Peyer's patch (tissue), 4 donors: ENCODE measurements around the gene CCDC154. TPM values are rescaled to one million over a fixed set of nuclear protein-coding genes. Genes with fewer than 3 reads are reported as not detected.
"Not testable (repeated sequence)": the region's sequence is repeated elsewhere in the genome, so short reads cannot be mapped to it uniquely, and the experiment has no call there.

Source experiments
- DNase-seq, 3 donors: peaks; one replicate each; pipeline ENCODE4 v3.0.0-alpha.2; 2017 to 2019
- H3K27ac ChIP-seq, 4 donors: fragments of 200-600 bp; sonication (generic); one replicate each; pipeline ENCODE4 v1.5.1; 2016 to 2019
- H3K27me3 ChIP-seq, 2 donors: fragments of 200-600 bp; sonication (generic); one replicate each; pipeline ENCODE4 v1.5.1; 2019
- H3K36me3 ChIP-seq, 3 donors: fragments of 200-600 bp; sonication (generic); one replicate each; pipeline ENCODE4 v1.5.1; 2016 to 2019
- H3K4me1 ChIP-seq, 4 donors: fragments of 200-600 bp; sonication (generic); one replicate each; pipeline ENCODE4 v1.5.1; 2016 to 2019
- H3K4me3 ChIP-seq, 4 donors: fragments of 200-600 bp; sonication (generic); 1 replicate in 3 of 4; 2 replicates in 1 of 4; pipeline ENCODE4 v1.5.1; 2016 to 2019; ENCODE audit warnings: mild to moderate bottlenecking in 1 of 4
- H3K9me3 ChIP-seq, 4 donors: fragments of 200-600 bp; sonication (generic); one replicate each; pipeline ENCODE4 v1.5.1; 2016 to 2019; ENCODE audit warnings: mild to moderate bottlenecking in 1 of 4
- POLR2A ChIP-seq, 2 donors: fragments of 450-650 bp; IDR thresholded peaks; one replicate each; pipeline ENCODE4 v1.5.1; 2017; ENCODE audit warnings: antibody characterized with exemption in 2 of 2, mild to moderate bottlenecking in 2 of 2, moderate library complexity in 2 of 2
- total RNA-seq, 4 donors: library from RNA; depleted of rRNA; stranded (reverse); fragments of >200 nt; gene quantifications; one replicate each; pipeline ENCODE4 v1.1.0, GENCODE V29; 2016
- TF ChIP-seq, protein P1 (sequence below), 6 experiments: fragments of 450-650 bp in 4 of 6; fragments of 200-600 bp in 2 of 6; sonication (generic) in 1 of 6; IDR thresholded peaks; one replicate each; pipeline ENCODE4 v1.5.1; 2017 to 2019; ENCODE audit warnings: antibody characterized with exemption in 6 of 6, mild to moderate bottlenecking in 3 of 6, moderate library complexity in 1 of 6

Gene CCDC154
- total RNA-seq, 4 donors from 2014 or later: 0.47 to 23.1 (median 0.73) TPM

DNA sequence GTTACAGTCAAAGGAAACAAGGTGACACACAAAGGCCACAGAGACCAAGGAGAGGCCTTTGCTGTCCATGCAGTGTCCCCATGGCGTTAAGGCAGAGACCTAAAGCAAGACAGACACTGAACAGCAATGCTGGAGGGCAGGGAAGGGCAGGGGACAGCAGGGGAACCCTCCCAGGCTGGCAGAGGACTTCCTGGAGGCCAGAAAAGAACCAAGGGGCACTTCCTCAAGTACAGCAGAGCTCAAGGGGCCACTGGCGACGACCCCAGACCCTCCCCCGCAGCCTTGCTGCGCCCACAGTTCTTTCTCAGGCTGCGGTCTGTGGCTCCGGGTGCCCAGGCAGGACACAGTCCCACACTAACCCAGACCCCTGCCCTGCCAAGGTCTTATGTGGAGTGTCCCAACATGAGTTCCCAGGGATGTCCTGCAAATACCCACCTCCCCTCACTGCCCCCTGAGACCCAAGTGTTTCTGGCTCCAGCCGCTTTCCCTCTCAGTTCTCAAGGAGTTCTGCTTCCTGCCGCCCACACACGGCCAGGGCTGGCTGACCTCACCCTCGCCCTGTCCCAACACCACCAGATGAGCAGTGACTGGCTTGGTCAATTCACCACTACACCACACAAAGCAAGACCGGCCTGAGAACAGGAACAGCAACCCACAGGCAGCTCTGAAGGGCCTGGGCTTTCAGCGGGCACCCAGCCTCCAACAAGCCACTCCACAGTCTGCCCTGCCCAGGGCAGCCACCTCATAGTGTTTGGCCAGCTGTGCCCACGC lies 26.3 kb upstream of the CCDC154 start:
- Histone ChIP-seq H3K36me3 (no peaks in the 10 kb centered on the region), H3K4me3 (no peak overlapping the region), H3K4me1 (peaks cover 0 to 36% (median 0%) of the 10 kb centered on the region in 4 donors), H3K9me3 (no peaks in the 10 kb centered on the region), H3K27me3 (no peaks in the 10 kb centered on the region), H3K27ac (peak overlapping the region in 3 of 4 donors; percentile 35 to 70 (median 52))
- DNase-seq: peak in 1 of 3 donors; percentile 25
- no peak for TF ChIP-seq POLR2A (IDR thresholded peaks at IDR 0.05)
- TF ChIP-seq, protein P1, sequence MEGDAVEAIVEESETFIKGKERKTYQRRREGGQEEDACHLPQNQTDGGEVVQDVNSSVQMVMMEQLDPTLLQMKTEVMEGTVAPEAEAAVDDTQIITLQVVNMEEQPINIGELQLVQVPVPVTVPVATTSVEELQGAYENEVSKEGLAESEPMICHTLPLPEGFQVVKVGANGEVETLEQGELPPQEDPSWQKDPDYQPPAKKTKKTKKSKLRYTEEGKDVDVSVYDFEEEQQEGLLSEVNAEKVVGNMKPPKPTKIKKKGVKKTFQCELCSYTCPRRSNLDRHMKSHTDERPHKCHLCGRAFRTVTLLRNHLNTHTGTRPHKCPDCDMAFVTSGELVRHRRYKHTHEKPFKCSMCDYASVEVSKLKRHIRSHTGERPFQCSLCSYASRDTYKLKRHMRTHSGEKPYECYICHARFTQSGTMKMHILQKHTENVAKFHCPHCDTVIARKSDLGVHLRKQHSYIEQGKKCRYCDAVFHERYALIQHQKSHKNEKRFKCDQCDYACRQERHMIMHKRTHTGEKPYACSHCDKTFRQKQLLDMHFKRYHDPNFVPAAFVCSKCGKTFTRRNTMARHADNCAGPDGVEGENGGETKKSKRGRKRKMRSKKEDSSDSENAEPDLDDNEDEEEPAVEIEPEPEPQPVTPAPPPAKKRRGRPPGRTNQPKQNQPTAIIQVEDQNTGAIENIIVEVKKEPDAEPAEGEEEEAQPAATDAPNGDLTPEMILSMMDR (IDR thresholded peaks at IDR 0.05): no peak

DNA sequence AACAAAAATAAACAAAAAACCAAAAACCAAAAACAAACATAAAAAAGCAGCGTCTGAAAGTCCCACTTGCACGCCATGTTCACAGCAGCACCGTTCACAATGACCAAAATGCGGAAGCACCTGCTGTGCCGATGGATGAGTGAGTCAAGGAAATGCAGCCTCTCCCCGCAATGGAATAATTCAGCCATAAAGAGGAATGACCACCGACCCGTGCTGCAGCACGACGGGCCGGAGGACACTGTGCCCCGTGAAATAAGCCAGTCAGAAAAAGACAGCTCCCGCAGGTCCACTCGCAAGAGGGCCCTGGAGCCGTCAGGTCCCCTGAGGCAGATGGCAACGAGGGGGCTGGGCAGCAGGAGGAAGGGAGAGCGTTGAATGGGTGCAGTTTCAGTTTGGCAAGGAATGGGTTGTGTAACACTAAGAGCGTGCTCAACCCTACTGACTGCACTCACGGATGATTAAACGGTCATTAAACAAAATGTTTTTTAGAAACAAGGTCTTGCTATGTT lies 25.4 kb upstream of the CCDC154 start:
- peak overlapping the region in 3 of 4 donors; percentile 25 to 70 (median 52) for H3K27ac ChIP-seq
- H3K9me3 ChIP-seq: no peaks in the 10 kb centered on the region
- peak overlapping the region in 1 of 4 donors; percentile 21 for H3K4me3 ChIP-seq
- peak in 2 of 3 donors; percentile 51 to 61 for DNase-seq
- H3K27me3 ChIP-seq: no peaks in the 10 kb centered on the region
- no peak for TF ChIP-seq POLR2A (IDR thresholded peaks at IDR 0.05)
- TF ChIP-seq, protein P1 (IDR thresholded peaks at IDR 0.05): no peak
- H3K36me3 ChIP-seq: peaks cover 0 to 3% (median 0%) of the 10 kb centered on the region in 3 donors
- H3K4me1 ChIP-seq: peaks cover 0 to 33% (median 0%) of the 10 kb centered on the region in 4 donors

DNA sequence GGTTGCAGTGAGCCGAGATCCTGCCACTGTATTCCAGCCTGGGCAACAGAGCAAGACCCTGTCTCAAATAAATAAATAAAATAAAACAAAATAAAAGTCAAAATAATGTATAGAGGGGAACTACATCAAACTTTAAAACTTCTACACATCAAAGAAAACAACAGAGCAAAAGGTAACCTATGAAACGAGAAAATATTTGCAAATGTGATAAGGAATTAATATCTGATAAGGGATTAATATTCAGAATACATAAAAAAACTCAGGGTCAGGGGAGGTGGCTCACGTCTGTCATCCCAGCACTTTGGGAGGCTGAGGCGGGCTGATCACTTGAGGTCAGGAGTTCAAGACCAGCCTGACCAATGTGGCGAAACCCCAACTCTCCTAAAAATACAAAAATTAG lies 24.8 kb upstream of the CCDC154 start:
- H3K27me3 ChIP-seq, DNase-seq, H3K9me3 ChIP-seq, H3K4me3 ChIP-seq, H3K36me3 ChIP-seq: not testable (repeated sequence)
- Histone ChIP-seq H3K4me1 (peaks cover 0 to 30% (median 0%) of the 10 kb centered on the region in 4 donors), H3K27ac (peak overlapping the region in 1 of 4 donors; percentile 1)

DNA sequence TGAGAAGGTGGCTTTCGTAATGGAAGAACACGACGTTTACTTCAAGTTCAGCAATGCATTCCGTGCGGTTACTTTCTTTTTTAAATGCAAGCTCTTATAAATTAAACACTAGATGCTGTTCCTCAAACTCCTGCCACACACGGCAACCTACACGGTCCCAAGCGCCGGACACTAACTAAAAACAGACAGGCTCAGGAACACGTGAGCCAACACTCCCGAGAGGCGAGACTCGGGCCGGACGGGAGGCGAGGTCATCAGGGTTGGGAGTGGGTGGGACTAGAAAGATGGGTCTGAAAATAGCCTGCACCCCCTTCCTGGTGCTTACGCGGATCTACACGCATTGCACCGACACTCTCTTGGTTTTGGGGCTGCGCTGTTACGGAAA lies 24.1 kb upstream of the CCDC154 start:
- Histone ChIP-seq H3K27ac (no peak overlapping the region), H3K36me3 (peaks cover 0 to 11% (median 0%) of the 10 kb centered on the region in 3 donors), H3K27me3 (no peaks in the 10 kb centered on the region), H3K4me3 (no peak overlapping the region), H3K4me1 (peaks cover 0 to 23% (median 0%) of the 10 kb centered on the region in 4 donors), H3K9me3 (no peaks in the 10 kb centered on the region)
- no peak for DNase-seq
- TF ChIP-seq, protein P1 (IDR thresholded peaks at IDR 0.05): no peak
- TF ChIP-seq POLR2A (IDR thresholded peaks at IDR 0.05): no peak

DNA sequence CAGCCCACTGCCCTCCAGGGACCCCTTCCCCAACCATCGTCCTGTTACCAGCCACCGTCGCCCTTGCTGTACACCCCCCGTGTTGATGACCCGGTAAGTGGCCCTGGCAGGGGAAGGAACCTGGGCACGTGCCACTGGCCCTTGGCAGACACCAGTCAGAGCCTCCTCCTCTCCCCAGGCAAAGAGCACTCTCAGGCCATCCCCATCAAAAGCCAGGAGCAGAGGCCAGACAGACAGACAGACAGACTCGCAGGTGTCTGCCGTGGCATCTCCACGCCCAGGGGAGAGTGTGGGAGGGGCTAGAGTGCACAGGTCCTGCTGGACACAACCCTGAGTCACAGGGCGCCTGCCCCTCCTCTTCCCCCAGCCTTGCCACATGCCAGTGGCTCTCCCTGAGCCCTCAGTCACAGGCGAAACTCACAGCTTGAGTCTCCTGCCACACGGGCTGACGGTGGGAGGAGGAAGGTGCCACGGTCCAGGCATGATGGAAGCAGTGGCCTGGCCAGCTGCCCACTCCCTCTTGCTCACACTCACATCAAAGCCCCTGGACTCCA lies 22.7 kb upstream of the CCDC154 start:
- TF ChIP-seq, protein P1 (IDR thresholded peaks at IDR 0.05): no peak
- TF ChIP-seq POLR2A (IDR thresholded peaks at IDR 0.05): no peak
- H3K36me3 ChIP-seq: peaks cover 0 to 11% (median 0%) of the 10 kb centered on the region in 3 donors
- no peak overlapping the region for H3K27ac ChIP-seq
- H3K4me1 ChIP-seq: peaks cover 0 to 16% (median 0%) of the 10 kb centered on the region in 4 donors
- no peaks in the 10 kb centered on the region for H3K27me3 ChIP-seq
- DNase-seq: no peak
- H3K4me3 ChIP-seq: no peak overlapping the region
- H3K9me3 ChIP-seq: no peaks in the 10 kb centered on the region

DNA sequence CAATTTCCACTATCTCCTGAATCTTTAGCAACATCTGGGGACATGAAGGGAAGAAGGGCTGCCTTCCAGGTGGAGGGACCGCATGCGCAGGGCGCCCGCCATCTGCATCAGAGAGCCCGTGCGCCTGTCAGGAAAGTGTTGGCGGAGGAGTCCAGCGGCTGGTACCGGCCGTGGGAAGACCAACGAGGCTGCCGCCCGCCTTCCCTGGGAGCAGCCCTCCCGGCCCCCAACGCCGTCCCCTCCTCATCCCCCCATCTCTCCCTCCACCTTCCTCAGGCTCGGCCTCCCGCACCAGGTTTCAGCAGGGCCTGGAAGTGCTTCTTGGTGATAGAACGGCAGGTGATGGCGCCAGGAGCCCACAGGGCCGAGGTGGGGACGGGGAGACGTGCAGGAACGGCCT lies 21.7 kb upstream of the CCDC154 start:
- Histone ChIP-seq H3K27me3 (no peaks in the 10 kb centered on the region), H3K4me1 (peaks cover 0 to 14% (median 0%) of the 10 kb centered on the region in 4 donors), H3K9me3 (no peaks in the 10 kb centered on the region), H3K36me3 (peaks cover 0 to 17% (median 0%) of the 10 kb centered on the region in 3 donors), H3K27ac (no peak overlapping the region), H3K4me3 (no peak overlapping the region)
- TF ChIP-seq, protein P1 (IDR thresholded peaks at IDR 0.05): no peak
- no peak for TF ChIP-seq POLR2A (IDR thresholded peaks at IDR 0.05)
- no peak for DNase-seq
